PFSK-1 (cell line): ENCODE results near the gene CARD9.

Source experiments
- FOXP2 ChIP-seq: optimal IDR thresholded peaks from 2 replicates; pipeline ENCODE3; 2011; ENCODE audit warnings: borderline replicate concordance, control low read depth, inconsistent platforms; ENCODE audit not compliant: insufficient read depth; ENCODE audit errors: extremely low read length, extremely low read depth
- POLR2AphosphoS5 ChIP-seq: IDR thresholded peaks from 2 replicates; pipeline ENCODE4 v1.6.1; 2012; ENCODE audit warnings: low read depth, mild to moderate bottlenecking, control low read depth, low read length, moderate library complexity
- SIN3A ChIP-seq: IDR thresholded peaks from 2 replicates; pipeline ENCODE4 v1.6.1; 2012; ENCODE audit warnings: mild to moderate bottlenecking, low read length, moderate library complexity, borderline replicate concordance; ENCODE audit not compliant: insufficient read depth
- TAF1 ChIP-seq: IDR thresholded peaks from 2 replicates; pipeline ENCODE4 v1.6.1; 2012; ENCODE audit warnings: low read length, control low read depth, borderline replicate concordance; ENCODE audit not compliant: insufficient read depth
- TF ChIP-seq, protein P1 (sequence below), 2 experiments: IDR thresholded peaks; 2 replicates each; pipeline versions ENCODE4 v1.6.1 to v1.8.0; 2011 to 2012; ENCODE audit warnings: low read depth in 2 of 2, low read length in 2 of 2, control low read depth in 1 of 2, inconsistent platforms in 1 of 2, mild to moderate bottlenecking in 1 of 2, moderate library complexity in 1 of 2; ENCODE audit not compliant: insufficient read depth in 1 of 2

CARD9 gene

DNA sequence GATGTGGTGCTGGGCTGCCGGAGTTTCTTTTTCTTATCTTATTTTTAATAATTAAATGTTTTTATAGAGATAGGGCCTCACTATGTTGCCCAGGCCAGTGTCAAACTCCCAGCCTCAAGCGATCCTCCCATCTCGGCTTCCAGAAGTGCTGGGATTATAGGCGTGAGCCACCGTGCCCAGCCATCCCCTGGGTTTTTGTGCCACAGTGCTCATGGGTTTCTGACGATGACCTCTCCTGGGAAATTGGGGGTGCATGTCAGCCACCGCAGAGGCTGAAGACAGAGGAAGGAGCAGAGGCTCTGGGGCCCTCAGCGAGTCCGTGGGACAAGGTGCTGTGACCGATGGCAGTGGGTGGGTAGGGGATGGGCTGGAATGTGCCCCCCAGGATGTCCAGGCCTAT, 31.7 kb downstream of the CARD9 start:
- TF ChIP-seq TAF1 (no peak), SIN3A (no peak), POLR2AphosphoS5 (no peak), FOXP2 (no peak)
- TF ChIP-seq, protein P1, sequence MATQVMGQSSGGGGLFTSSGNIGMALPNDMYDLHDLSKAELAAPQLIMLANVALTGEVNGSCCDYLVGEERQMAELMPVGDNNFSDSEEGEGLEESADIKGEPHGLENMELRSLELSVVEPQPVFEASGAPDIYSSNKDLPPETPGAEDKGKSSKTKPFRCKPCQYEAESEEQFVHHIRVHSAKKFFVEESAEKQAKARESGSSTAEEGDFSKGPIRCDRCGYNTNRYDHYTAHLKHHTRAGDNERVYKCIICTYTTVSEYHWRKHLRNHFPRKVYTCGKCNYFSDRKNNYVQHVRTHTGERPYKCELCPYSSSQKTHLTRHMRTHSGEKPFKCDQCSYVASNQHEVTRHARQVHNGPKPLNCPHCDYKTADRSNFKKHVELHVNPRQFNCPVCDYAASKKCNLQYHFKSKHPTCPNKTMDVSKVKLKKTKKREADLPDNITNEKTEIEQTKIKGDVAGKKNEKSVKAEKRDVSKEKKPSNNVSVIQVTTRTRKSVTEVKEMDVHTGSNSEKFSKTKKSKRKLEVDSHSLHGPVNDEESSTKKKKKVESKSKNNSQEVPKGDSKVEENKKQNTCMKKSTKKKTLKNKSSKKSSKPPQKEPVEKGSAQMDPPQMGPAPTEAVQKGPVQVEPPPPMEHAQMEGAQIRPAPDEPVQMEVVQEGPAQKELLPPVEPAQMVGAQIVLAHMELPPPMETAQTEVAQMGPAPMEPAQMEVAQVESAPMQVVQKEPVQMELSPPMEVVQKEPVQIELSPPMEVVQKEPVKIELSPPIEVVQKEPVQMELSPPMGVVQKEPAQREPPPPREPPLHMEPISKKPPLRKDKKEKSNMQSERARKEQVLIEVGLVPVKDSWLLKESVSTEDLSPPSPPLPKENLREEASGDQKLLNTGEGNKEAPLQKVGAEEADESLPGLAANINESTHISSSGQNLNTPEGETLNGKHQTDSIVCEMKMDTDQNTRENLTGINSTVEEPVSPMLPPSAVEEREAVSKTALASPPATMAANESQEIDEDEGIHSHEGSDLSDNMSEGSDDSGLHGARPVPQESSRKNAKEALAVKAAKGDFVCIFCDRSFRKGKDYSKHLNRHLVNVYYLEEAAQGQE (IDR thresholded peaks at IDR 0.05; ENCODE audit: insufficient read depth in 1 of 2, low read depth in 2 of 2, low read length in 2 of 2), result no peak

DNA sequence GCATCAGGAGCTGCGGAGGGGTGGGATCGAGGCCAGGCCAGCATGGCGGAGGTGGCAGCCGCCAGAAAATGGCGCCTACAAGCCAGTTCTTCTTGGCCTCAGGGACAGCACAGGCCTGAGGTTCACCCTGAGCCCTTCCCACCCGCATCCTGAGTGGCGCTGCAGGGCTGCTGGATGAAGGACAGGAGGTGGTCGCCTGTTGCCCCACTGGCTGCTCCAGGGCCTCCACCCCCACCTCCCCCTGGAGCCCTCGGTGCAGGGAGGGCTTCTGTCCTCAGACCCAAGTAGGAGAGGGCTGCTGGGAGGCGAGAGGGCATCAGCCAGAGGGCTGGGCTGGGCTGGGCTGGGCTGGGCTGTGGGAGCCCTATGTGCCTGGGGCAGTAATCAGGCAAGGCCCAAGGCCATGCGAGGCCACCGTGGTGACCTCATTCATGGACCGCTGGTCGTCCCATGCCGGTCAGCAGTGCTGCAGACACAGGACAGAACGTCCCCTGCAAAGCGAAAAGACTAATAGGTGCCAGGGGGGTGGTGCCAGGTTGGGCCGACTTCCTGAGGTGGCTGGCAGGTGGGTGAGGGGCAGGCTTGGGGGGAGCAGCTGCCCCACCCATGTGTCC, 32.3 kb downstream of the CARD9 start:
- TF ChIP-seq TAF1 (no peak), FOXP2 (no peak), SIN3A (no peak), POLR2AphosphoS5 (no peak)
- TF ChIP-seq, protein P1 (IDR thresholded peaks at IDR 0.05; ENCODE audit: insufficient read depth in 1 of 2, low read depth in 2 of 2, low read length in 2 of 2), result no peak

DNA sequence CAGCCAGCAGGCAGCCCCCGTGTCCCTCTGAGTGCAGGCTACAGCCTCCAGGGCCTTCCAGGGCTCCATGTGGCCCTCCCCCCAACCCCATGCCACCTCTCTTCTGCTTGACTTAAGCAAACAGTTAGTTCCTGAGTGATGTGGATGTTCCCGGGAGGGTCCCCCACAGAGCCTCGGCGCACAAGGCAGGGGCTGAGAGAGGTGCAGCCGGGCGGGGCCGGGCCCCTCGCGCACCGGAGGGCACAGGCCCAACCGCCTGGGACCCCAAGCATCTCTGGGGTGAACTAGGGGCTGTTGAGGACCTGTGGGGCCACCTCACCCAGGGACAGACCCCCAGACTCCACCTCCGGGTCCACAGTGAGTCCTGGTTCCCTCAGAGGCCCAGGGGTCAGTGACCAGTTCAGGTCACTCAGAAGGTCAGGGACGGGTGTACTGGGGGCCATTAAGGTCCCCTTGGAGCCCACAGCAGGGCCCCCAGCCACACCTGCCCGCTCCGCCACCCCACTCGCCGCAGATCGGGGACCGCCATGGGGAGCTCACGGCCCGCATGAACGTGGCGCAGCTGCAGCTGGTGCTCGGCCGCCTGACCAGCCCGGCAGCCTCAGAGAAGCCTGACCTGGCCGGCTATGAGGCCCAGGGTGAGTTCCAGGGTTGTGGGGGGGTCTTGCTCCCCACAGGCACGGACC, 33.0 kb downstream of the CARD9 start:
- TF ChIP-seq SIN3A (no peak), POLR2AphosphoS5 (no peak), FOXP2 (no peak), TAF1 (no peak)
- TF ChIP-seq, protein P1 (IDR thresholded peaks at IDR 0.05; ENCODE audit: insufficient read depth in 1 of 2, low read depth in 2 of 2, low read length in 2 of 2), result no peak

DNA sequence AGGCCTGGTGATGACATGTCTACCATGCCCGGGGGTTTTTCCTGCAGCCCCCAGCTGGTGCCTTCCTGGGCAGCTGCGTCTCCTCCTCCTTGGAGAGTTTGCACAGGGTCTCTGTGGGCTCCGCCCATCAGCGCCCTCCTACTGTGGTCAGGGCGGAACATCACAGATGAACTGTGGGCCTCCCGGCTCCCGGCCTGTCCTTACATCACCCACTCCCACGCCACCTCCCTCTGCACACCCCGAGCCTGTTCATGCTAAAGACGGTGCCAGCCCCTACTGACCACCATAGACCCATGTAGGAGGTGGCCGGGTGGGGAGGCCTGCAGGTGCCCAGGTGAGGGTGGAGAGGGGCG, 33.5 kb downstream of the CARD9 start:
- TF ChIP-seq, protein P1 (IDR thresholded peaks at IDR 0.05; ENCODE audit: insufficient read depth in 1 of 2, low read depth in 2 of 2, low read length in 2 of 2), result no peak
- no peak for TF ChIP-seq FOXP2
- no peak for TF ChIP-seq TAF1
- no peak for TF ChIP-seq SIN3A
- TF ChIP-seq POLR2AphosphoS5, result no peak
